Left renal cortex interstitium (tissue), 4 donors: ENCODE measurements around the gene TANK. TPM values are rescaled to one million over a fixed set of nuclear protein-coding genes. Genes with fewer than 3 reads are reported as not detected.
A peak's percentile ranks its signal among the peaks of the same experiment; 100 is the strongest.
"Not testable (repeated sequence)": the region's sequence is repeated elsewhere in the genome, so short reads cannot be mapped to it uniquely, and the experiment has no call there.

ENCODE experiments used
- DNase-seq, 4 donors: peaks; one replicate each; pipeline ENCODE4 v3.0.0-alpha.2; 2013; ENCODE audit warnings: low read depth in 4 of 4, low spot score in 2 of 4, missing footprints in 1 of 4
- polyA plus RNA-seq, 4 donors: library from polyadenylated mRNA; unstranded; fragments of 120-200 nt; gene quantifications; one replicate each; pipeline ENCODE4 v1.2.1, GENCODE V29; 2013; ENCODE audit not compliant: insufficient read length in 4 of 4

Gene TANK
- polyA plus RNA-seq, 4 donors, result 47.9 to 67.4 (median 55.9) TPM

GRCh38 chr2:161132384-161132783 lies 27.8 kb upstream of the TANK start:
- DNase-seq, result not testable (repeated sequence)

- no peak for DNase-seq
Measured at GRCh38 chr2:161133366-161133765, 26.9 kb upstream of the TANK start.

GRCh38 chr2:161134547-161135518 lies 25.4 kb upstream of the TANK start:
- DNase-seq, result peak in 1 of 4 donors; percentile 31

- DNase-seq, result peak in 1 of 4 donors; percentile 25
Measured at GRCh38 chr2:161135951-161136593, 24.2 kb upstream of the TANK start.

- peak in 1 of 4 donors; percentile 21 for DNase-seq
Measured at GRCh38 chr2:161136696-161137324, 23.4 kb upstream of the TANK start.

GRCh38 chr2:161138429-161138828 lies 21.8 kb upstream of the TANK start:
- DNase-seq, result no peak

- no peak for DNase-seq
Measured at GRCh38 chr2:161139098-161139987, 20.9 kb upstream of the TANK start.

GRCh38 chr2:161141033-161141432 lies 19.2 kb upstream of the TANK start:
- DNase-seq, result no peak

- DNase-seq, result no peak
Measured at GRCh38 chr2:161146209-161146775, 13.9 kb upstream of the TANK start.

GRCh38 chr2:161146996-161147395 lies 13.2 kb upstream of the TANK start:
- no peak for DNase-seq

GRCh38 chr2:161147856-161148255 lies 12.4 kb upstream of the TANK start:
- DNase-seq, result no peak

- no peak for DNase-seq
Measured at GRCh38 chr2:161150704-161151103, 9.5 kb upstream of the TANK start.

- no peak for DNase-seq
Measured at GRCh38 chr2:161152302-161152701, 7.9 kb upstream of the TANK start.

- no peak for DNase-seq
Measured at GRCh38 chr2:161158882-161159281, 1.3 kb upstream of the TANK start.

- DNase-seq, result no peak
Measured at GRCh38 chr2:161159456-161160225, 587 bp upstream of the TANK start.

- peak in 1 of 4 donors; percentile 27 for DNase-seq
Measured at GRCh38 chr2:161161074-161161706, 962 bp downstream of the TANK start.

GRCh38 chr2:161163440-161163839 lies 3.2 kb downstream of the TANK start:
- no peak for DNase-seq

GRCh38 chr2:161164161-161164560 lies 3.9 kb downstream of the TANK start:
- no peak for DNase-seq

- no peak for DNase-seq
Measured at GRCh38 chr2:161165266-161165665, 5.0 kb downstream of the TANK start.
